T follicular helper cell (primary cell): Measurements from ENCODE around the gene USP7.
"Not testable (repeated sequence)": the region's sequence is repeated elsewhere in the genome, so short reads cannot be mapped to it uniquely, and the experiment has no call there.

Experiments
- DNase-seq: peaks from one replicate; pipeline ENCODE4 v3.0.0-alpha.2; 2020; ENCODE audit warnings: low read depth

USP7 gene

GRCh38 chr16:8880839-8881510 is 82.7 kb downstream of the USP7 start:
- no peak for DNase-seq

GRCh38 chr16:8878523-8878911 is 85.2 kb downstream of the USP7 start:
- DNase-seq: no peak

- DNase-seq: no peak
Measured at GRCh38 chr16:8877894-8878522, 85.7 kb downstream of the USP7 start.

GRCh38 chr16:8875317-8875716 is 88.4 kb downstream of the USP7 start:
- DNase-seq: not testable (repeated sequence)

- DNase-seq: no peak
Measured at GRCh38 chr16:8874388-8874787, 89.3 kb downstream of the USP7 start.

- not testable (repeated sequence) for DNase-seq
Measured at GRCh38 chr16:8873866-8874195, 89.9 kb downstream of the USP7 start.

- no peak for DNase-seq
Measured at GRCh38 chr16:8872967-8873865, 90.5 kb downstream of the USP7 start.

- no peak for DNase-seq
Measured at GRCh38 chr16:8872071-8872470, 91.6 kb downstream of the USP7 start.

GRCh38 chr16:8869988-8870241 is 93.8 kb downstream of the USP7 start:
- DNase-seq: not testable (repeated sequence)

GRCh38 chr16:8869212-8869987 is 94.3 kb downstream of the USP7 start:
- DNase-seq: no peak

GRCh38 chr16:8868416-8869211 is 95.1 kb downstream of the USP7 start, which contains the start of gene CARHSP1:
Gene CARHSP1 (minus strand): TSS chr16:8869006. CDS start chr16:8859328, 9,678 bp downstream.
- DNase-seq: peak; percentile 67

GRCh38 chr16:8867932-8868415 is 95.7 kb downstream of the USP7 start:
- DNase-seq: no peak

GRCh38 chr16:8867216-8867931 is 96.3 kb downstream of the USP7 start:
- DNase-seq: no peak

- DNase-seq: no peak
Measured at GRCh38 chr16:8866884-8867215, 96.9 kb downstream of the USP7 start.

GRCh38 chr16:8866118-8866883 is 97.4 kb downstream of the USP7 start:
- DNase-seq: no peak

- no peak for DNase-seq
Measured at GRCh38 chr16:8865145-8865882, 98.4 kb downstream of the USP7 start.

- no peak for DNase-seq
Measured at GRCh38 chr16:8864480-8865110, 99.1 kb downstream of the USP7 start.

GRCh38 chr16:8863594-8864424 is 99.9 kb downstream of the USP7 start:
- DNase-seq: no peak
